Osteoblast (primary cell): ENCODE results near the gene SMAD7. TPM values are rescaled to one million over a fixed set of nuclear protein-coding genes. Genes with fewer than 3 reads are reported as not detected.

Experiments
- DNase-seq: peaks from one replicate; pipeline ENCODE4 v3.0.0; 2011; ENCODE audit warnings: low spot score, mixed read lengths; ENCODE audit not compliant: insufficient read length; ENCODE audit errors: missing footprints
- H2AFZ ChIP-seq: 2 replicates; pipeline ENCODE4 v1.6.0; 2011; ENCODE audit warnings: mild to moderate bottlenecking, low read length
- H3K27ac ChIP-seq: 2 replicates; pipeline ENCODE4 v1.5.1; 2011; ENCODE audit warnings: mild to moderate bottlenecking, low read depth, low read length, moderate library complexity
- H3K27me3 ChIP-seq: 2 replicates; pipeline ENCODE4 v1.6.0; 2012; ENCODE audit warnings: mild to moderate bottlenecking, control low read depth, inconsistent platforms, low read length, moderate library complexity; ENCODE audit not compliant: insufficient read depth
- H3K36me3 ChIP-seq: 2 replicates; pipeline ENCODE4 v1.5.1; 2011; ENCODE audit warnings: mild to moderate bottlenecking, low read length, control low read depth, moderate library complexity; ENCODE audit not compliant: insufficient read depth
- H3K4me1 ChIP-seq: 2 replicates; pipeline ENCODE4 v1.5.1; 2011; ENCODE audit warnings: mild to moderate bottlenecking, low read length, control low read depth, moderate library complexity; ENCODE audit not compliant: insufficient read depth
- H3K4me2 ChIP-seq: 2 replicates; pipeline ENCODE4 v1.6.0; 2011; ENCODE audit warnings: mild to moderate bottlenecking, low read length; ENCODE audit not compliant: insufficient read depth
- H3K4me3 ChIP-seq: fragments of 200-600 bp; sonication (generic); 3 replicates; pipeline ENCODE4 v1.5.1; 2012; ENCODE audit warnings: mild to moderate bottlenecking, low read length, inconsistent platforms; ENCODE audit not compliant: insufficient read depth
- H3K79me2 ChIP-seq: 2 replicates; pipeline ENCODE4 v1.6.0; 2012; ENCODE audit warnings: mild to moderate bottlenecking, low read length, control low read depth, inconsistent platforms; ENCODE audit not compliant: insufficient read depth
- H3K9me3 ChIP-seq: 2 replicates; pipeline ENCODE4 v1.5.1; 2011; ENCODE audit warnings: low read depth, low read length, control low read depth
- H4K20me1 ChIP-seq: 2 replicates; pipeline ENCODE4 v1.6.0; 2012; ENCODE audit warnings: mild to moderate bottlenecking, low read length, control low read depth; ENCODE audit not compliant: insufficient read depth
- total RNA-seq: library from RNA; depleted of rRNA; stranded (reverse); fragments of >200 nt; gene quantifications from 2 replicates; pipeline ENCODE4 v1.2.3, GENCODE V29; 2012
- TF ChIP-seq, protein P1 (sequence below): IDR thresholded peaks from 2 replicates; pipeline ENCODE4 v1.5.1; 2011; ENCODE audit warnings: mild to moderate bottlenecking, low read depth, low read length, moderate library complexity; ENCODE audit errors: extremely low read depth

The SMAD7 gene
- total RNA-seq, 1 donor: 76.0 TPM

GRCh38 chr18:48919547-48919946 is 31.2 kb downstream of the SMAD7 start:
- H3K27me3 ChIP-seq: no peaks in the 10 kb centered on the region
- H3K4me3 ChIP-seq: no peak overlapping the region
- TF ChIP-seq, protein P1, sequence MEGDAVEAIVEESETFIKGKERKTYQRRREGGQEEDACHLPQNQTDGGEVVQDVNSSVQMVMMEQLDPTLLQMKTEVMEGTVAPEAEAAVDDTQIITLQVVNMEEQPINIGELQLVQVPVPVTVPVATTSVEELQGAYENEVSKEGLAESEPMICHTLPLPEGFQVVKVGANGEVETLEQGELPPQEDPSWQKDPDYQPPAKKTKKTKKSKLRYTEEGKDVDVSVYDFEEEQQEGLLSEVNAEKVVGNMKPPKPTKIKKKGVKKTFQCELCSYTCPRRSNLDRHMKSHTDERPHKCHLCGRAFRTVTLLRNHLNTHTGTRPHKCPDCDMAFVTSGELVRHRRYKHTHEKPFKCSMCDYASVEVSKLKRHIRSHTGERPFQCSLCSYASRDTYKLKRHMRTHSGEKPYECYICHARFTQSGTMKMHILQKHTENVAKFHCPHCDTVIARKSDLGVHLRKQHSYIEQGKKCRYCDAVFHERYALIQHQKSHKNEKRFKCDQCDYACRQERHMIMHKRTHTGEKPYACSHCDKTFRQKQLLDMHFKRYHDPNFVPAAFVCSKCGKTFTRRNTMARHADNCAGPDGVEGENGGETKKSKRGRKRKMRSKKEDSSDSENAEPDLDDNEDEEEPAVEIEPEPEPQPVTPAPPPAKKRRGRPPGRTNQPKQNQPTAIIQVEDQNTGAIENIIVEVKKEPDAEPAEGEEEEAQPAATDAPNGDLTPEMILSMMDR: no peak
- H2AFZ ChIP-seq: no peak overlapping the region
- H3K36me3 ChIP-seq: peaks cover 46% of the 10 kb centered on the region
- H3K4me1 ChIP-seq: peaks cover 60% of the 10 kb centered on the region
- H4K20me1 ChIP-seq: peaks cover 34% of the 10 kb centered on the region
- peaks cover 69% of the 10 kb centered on the region for H3K79me2 ChIP-seq
- H3K9me3 ChIP-seq: no peaks in the 10 kb centered on the region
- no peak overlapping the region for H3K27ac ChIP-seq
- no peak overlapping the region for H3K4me2 ChIP-seq
- DNase-seq: peak; percentile 45

DNA sequence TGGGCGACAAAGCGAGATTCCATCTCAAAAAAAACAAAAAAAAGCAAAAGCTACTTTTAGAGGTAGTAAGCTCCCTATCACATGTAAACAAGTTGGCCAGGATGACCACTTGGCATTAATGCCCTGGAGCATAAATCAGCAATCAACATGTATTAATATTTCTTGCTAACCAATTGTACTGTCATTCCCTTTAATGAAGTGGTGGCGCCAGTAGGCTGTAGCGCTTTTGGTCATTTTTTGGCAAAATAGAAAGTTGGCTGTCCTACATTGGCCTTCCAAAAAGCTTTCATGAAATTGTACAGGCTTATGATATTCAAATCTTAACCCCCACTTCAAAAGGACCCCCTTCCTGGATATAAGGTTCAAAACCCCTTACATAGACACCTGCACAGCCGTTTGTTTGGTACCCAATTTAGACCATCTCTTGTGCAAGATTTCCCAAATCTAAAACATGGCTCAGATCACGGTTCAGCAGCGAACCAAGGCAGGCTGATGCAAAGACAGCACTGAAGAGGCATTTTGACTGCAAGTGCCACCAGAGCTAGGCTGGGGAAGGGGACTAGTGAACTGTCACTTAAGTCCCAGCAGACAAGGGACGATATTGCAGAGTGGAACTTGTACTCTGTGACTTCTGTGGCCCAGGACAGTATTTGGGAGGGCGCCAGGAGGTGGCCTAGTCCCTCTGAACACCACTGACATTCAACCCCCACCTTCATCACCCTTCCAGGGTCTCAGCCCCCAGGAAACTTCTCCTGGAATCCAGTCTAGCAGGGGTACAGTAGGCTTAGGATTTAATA is 31.9 kb downstream of the SMAD7 start:
- peak; percentile 38 for DNase-seq
- Histone ChIP-seq H3K27me3 (no peaks in the 10 kb centered on the region), H3K36me3 (peaks cover 46% of the 10 kb centered on the region), H3K4me1 (peaks cover 54% of the 10 kb centered on the region), H3K9me3 (no peaks in the 10 kb centered on the region), H3K4me2 (no peak overlapping the region), H3K27ac (no peak overlapping the region), H2AFZ (no peak overlapping the region), H4K20me1 (peaks cover 34% of the 10 kb centered on the region), H3K79me2 (peaks cover 63% of the 10 kb centered on the region), H3K4me3 (no peak overlapping the region)
- TF ChIP-seq, protein P1: no peak

GRCh38 chr18:48917579-48918517 is 32.9 kb downstream of the SMAD7 start:
- Histone ChIP-seq H3K9me3 (no peaks in the 10 kb centered on the region), H3K4me3 (no peak overlapping the region), H3K4me2 (no peak overlapping the region), H4K20me1 (peaks cover 30% of the 10 kb centered on the region), H3K36me3 (peaks cover 37% of the 10 kb centered on the region), H3K27me3 (no peaks in the 10 kb centered on the region), H3K4me1 (peaks cover 44% of the 10 kb centered on the region), H3K79me2 (peaks cover 52% of the 10 kb centered on the region), H3K27ac (no peak overlapping the region), H2AFZ (no peak overlapping the region)
- DNase-seq: peak; percentile 55
- TF ChIP-seq, protein P1: no peak
